HG03469 (cell line): ENCODE results near the gene SUPT5H.
"Not testable (repeated sequence)": the region's sequence is repeated elsewhere in the genome, so short reads cannot be mapped to it uniquely, and the experiment has no call there.

ENCODE experiments used
- ATAC-seq: cut with Tn5 transposase; IDR thresholded peaks from one replicate; pipeline ENCODE4 v1.9.1; 2021; ENCODE audit warnings: mild to moderate bottlenecking, moderate library complexity, moderate number of reproducible peaks; ENCODE audit not compliant: unreplicated experiment

SUPT5H gene

DNA sequence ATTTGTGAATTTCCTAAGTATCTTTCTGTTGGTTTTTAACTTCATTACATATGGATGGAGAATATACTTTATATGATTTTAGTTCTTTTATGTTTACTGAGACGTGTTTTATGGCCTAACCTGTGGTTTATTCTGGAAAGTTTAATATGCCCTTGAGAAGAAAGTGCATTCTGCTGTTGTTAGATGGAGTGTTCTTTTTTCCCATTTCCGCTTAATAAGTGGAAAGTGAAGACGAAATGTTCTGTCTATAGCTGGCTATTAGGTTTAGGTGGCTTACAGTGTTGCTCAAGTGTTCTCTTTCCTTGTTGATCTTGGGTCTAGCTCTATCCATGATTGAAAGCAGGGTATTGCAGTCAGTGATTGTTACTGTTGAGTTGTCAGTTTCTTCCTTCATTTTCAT lies 18.0 kb downstream of the SUPT5H start:
- ATAC-seq = no peak

DNA sequence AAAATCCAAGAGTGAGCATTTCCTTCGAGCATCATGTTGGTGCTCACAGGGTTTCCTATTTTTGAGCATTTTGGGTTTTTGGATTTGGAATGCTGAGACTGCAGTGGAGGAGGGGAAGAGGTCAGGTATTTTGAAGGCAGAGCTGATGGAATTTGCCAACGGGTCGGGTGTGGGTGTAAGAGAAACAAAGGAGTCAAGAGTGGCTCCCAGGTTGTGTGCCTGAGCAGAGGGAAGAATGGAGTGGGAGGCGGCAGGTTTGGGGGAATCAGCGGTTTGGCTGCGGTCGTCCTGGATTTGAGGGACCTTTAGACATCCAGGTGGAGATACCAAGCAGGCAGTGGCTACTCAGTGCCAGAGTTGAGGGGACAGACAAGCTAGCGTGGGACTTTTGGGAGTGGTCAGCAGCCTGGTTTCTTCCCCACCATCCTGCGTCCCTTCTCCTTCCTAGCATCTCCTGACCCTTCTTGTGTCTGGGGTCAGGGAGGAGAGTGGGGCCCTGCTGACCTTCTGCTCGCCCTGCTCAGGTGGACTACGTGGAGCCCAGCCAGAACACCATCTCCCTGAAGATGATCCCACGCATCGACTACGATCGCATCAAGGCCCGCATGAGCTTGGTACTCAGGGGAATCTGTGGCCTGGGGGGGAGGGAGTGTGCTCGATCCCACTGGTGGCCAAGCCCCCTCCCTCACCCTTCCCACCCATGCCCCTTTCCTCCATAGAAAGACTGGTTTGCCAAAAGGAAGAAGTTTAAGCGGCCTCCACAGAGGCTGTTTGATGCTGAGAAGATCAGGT lies 20.8 kb downstream of the SUPT5H start:
- ATAC-seq = no peak

- ATAC-seq = no peak
Measured at GRCh38 chr19:39467941-39468340, 22.6 kb downstream of the SUPT5H start.

- ATAC-seq = no peak
Measured at GRCh38 chr19:39469036-39469435, 23.7 kb downstream of the SUPT5H start.

GRCh38 chr19:39469567-39469966 lies 24.2 kb downstream of the SUPT5H start:
- ATAC-seq = no peak

DNA sequence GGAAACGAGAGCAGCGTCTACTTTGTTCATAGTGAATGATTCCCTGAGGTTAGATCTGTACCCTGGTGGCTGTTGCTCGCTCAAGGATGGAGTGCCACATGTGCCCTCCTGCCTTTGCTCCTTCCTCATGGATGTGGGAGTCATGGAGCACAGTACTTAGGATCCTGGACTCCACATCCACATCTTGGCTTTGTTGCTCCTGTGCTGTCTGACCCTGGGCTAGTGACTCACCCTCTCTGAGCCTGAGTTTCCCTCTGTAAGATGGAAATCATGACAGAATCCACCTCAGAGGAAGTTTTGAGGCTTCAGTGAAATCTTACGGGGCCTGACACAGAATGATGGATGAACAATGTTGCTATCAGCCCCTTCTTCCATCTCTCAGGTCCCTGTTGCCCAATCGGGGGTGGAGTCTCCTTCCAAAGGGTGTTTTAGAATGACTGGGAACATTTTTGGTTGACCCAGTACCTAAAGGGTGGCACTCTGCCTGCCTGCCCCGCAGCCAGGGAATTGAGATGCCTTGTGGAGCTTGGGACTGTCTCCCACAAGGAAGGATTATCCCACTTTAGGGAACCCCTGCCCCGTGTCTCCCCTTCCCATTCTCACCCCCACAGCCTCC lies 25.4 kb downstream of the SUPT5H start:
- ATAC-seq = no peak

DNA sequence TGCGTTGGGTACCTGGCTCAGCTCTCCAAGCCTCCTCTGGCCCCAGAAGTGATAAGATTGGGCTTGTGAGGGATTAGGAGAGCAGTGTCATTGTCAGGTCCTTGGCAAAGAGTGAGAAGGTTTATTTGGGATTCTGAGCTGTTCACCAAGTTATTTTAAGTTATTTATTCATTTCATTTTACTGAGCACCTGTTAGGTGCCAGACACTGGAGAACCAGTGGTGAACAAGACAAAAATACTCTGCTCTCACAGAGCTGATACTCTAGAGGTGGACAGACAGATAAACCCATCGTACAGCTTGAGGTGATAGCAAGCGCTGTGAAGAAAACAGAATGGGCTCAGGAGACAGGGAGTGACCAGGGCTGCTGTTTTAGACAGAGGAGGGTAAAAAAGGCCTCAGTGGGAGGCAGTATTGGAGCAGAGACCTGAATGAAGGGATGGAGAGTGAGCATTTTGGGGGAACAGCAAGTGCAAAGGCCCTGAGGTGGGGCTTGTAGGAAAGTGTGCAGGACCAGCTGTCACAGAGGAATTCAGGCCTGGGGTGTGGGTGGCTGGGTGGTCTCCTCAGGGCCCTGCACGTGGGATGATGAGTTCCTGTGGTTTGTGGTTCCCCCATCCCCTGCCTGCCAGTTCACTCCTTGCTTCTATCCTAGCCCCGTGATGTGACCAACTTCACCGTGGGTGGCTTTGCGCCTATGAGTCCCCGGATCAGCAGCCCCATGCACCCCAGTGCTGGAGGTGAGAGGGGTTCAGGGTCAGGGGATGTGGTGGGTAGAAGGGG lies 26.6 kb downstream of the SUPT5H start:
- ATAC-seq = no peak

GRCh38 chr19:39472746-39473442 lies 27.5 kb downstream of the SUPT5H start:
- no peak for ATAC-seq

- ATAC-seq = no peak
Measured at GRCh38 chr19:39473443-39473960, 28.1 kb downstream of the SUPT5H start.

DNA sequence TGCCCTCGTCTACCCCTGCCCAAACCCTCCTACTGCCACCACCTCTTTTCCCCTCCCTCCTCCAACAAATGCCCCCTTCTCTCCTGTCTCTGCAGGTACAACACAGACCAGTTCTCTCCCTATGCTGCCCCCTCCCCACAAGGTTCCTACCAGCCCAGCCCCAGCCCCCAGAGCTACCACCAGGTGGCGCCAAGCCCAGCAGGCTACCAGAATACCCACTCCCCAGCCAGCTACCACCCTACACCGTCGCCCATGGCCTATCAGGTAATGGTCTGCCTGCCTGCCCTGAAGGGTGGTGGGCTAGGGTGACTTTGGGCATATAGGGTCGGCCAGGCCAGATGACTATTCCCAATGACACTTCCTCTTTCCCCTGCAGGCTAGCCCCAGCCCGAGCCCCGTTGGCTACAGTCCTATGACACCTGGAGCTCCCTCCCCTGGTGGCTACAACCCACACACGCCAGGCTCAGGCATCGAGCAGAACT lies 28.8 kb downstream of the SUPT5H start:
- no peak for ATAC-seq

DNA sequence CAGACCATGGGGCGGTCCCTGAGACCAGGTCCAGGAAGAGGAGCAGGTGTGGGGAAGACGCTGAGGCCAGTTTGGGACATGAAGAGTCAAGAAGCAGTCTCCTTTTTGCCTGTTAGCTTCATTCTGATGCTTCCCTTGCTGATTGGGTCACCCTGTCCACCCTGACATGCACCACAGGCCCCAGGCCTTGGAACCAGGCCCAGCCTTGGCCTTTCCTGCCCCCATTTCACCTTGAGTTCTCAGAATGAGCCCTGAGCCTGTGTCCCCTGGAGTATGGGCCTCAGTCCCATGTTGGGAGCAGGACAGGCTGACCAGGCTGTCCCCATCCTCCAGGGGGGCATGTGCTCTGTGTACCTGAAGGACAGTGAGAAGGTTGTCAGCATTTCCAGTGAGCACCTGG lies 30.4 kb downstream of the SUPT5H start:
- no peak for ATAC-seq

DNA sequence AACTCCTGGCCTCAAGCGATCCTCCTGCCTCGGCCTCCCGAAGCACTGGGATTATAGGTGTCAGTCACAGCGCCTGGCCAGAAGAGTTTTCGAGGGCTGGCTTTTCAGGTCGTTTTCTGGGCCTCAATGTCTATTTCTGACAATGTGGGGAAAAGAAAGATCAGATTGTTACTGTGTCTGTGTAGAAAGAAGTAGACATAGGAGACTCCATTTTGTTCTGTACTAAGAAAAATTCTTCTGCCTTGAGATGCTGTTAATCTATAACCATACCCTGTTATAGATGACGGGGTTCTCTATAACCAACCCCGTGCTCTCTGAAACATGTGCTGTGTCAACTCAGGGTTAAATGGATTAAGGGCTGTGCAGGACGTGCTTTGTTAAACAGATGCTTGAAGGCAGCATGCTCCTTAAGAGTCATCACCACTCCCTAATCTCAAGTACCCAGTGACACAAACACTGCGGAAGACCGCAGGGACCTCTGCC lies 34.0 kb downstream of the SUPT5H start:
- not testable (repeated sequence) for ATAC-seq

GRCh38 chr19:39479916-39480315 lies 34.5 kb downstream of the SUPT5H start:
- ATAC-seq = no peak

- ATAC-seq = peak; percentile 68
Measured at GRCh38 chr19:39480337-39481228, 35.2 kb downstream of the SUPT5H start, which contains the start of gene TIMM50. Gene TIMM50 (plus strand): TSS chr19:39480838. CDS start chr19:39480854, 16 bp downstream.

GRCh38 chr19:39481229-39481545 lies 35.8 kb downstream of the SUPT5H start:
- no peak for ATAC-seq

GRCh38 chr19:39481676-39482075 lies 36.3 kb downstream of the SUPT5H start:
- no peak for ATAC-seq

GRCh38 chr19:39483141-39483540 lies 37.8 kb downstream of the SUPT5H start:
- no peak for ATAC-seq

DNA sequence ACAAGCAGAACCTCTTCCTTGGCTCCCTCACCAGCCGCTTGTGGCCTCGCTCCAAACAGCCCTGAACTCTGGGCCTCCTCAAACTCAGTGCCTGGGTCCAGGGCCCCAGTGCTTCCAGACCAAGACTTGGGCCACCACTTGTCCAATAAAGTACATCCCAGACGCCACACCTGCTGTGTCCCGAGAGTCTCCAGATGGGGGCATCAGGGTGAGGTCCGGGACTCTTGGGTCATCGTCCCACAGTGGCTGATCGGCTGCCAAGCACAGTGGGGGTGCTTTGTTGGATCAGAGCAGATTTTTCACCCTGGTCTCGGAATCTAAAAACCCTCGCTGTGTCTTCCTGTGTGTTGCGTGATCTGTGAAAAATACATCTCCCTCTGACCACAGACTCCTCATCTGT lies 44.4 kb downstream of the SUPT5H start:
- ATAC-seq = no peak

DNA sequence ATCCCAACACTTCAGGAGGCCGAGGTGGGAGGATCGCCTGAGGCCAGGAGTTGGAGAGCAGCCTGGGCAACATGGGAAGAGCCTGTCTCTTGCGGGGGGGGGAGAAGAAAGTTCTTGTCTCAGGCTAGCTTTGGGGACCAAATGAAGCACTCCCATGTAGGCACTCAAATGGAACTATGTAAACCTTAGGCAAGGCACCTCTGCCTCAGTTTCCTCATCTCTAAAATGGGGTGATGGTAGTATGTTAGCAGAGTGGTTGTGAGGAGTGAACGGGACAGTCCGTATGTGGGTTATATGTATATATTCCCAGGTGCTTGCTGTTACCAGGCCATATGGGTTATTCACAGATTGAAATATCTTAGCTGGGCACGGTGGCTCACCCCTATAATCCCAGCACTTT lies 46.8 kb downstream of the SUPT5H start:
- no peak for ATAC-seq

DNA sequence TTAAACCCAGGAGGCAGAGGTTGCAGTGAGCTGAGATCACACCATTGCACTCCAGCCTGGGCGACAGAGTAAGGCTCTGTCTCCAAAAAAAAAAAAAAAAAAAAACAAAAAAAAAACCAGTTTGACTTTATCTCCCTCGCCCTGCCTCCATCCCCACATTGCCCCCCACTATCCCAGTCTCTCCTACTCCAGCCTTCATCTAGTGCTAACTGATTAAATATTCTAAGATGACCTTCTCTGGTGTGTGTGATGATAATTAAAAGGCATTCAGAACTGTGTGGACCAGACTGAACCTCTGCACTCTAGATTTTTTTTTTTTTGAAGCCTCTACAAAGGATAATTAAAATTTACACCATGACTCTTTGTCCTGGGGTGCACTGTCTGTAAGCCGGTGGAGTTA lies 47.4 kb downstream of the SUPT5H start:
- ATAC-seq = no peak
